NCI-H2107 (cell line): ENCODE measurements around the gene EVPL.

ENCODE experiments used
- DNase-seq: peaks from one replicate; lab custom pipeline; 2025; lab: John Stamatoyannopoulos, UW

Gene EVPL

DNA sequence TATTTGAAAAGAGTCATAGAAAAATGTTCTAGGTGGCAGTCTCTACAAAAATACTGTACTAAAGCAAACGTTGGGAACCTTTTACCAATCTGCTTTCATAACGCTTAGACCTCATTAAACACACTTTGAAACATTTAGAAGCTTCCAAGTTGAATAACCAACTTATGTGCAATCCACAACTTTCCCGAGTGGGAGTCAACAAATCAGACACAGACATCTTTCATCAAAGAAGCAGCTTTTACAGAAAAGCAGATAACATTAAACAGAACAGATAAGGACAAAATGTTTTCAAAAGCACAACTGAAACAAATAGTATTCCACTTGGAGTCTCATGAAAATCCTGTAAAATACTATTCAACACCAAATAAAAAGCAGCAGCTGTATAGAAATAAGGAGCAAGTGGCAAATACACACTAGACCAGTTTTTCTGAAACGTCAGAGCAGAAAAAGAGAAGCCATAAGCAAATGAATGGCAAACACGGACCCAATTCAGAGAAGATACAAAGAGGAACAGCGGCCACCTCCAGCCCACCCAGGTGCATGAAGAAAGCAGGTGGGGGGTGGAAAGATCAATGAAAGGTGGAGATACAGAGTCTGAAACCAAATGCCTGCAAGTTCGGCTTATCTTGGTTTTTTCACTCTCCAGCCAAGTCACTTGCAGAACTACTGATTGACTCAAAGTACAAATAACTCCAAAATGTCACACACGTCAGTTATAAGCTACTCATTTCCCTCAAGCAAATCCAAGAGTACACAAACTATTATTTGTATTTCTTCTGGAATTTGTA lies 67.9 kb downstream of the EVPL start:
- no peak for DNase-seq
